ENCODE results near the gene CHMP4A.

Gene CHMP4A

GRCh38 chr14:24236689-24237462 lies 23.6 kb upstream of the CHMP4A start:
- TF ChIP-seq CTCF (IDR thresholded peaks at IDR 0.05; ENCODE audit: low read depth, low read length): no peak
- no peak overlapping the region for H3K4me3 ChIP-seq (ENCODE audit: low read depth, low read length)

DNA sequence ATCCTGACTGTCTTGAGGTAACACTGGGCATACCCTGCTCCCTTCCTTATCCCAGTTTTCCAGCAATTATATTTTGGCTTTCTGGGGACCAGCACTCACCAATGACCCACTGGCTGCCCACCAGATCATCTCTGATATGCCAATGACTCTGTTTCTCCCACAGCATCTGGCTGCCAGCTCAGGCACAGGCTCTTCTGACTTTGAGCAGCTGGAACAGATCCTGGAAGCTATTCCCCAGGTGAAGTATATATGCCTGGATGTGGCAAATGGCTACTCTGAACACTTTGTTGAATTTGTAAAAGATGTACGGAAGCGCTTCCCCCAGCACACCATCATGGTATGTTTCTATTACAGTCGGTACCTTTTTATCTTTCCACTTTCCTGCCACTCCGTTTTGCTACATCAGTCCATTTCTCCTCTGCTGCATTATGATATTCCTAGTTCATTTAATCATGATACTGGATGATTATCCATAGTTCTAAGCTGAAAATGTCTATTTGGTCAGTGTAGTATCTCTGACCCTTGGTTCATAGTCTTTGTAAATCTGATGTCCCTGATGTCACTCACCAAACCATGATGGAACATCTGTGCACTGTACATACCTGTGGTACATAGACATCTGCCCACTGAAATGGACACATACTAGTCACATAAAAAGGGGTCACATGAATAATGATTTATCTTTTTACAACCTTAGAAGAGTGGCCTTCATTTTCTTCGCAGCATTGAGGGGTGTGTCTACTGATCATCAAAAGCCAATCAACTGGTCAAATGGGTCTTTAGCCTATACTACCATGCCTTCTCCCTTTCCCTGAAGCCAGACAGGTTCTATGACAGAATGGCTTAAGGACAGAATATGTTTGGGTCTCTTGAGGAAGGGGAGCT lies 22.8 kb upstream of the CHMP4A start:
- no peak overlapping the region for H3K4me3 ChIP-seq (ENCODE audit: low read depth, low read length)
- TF ChIP-seq CTCF (IDR thresholded peaks at IDR 0.05; ENCODE audit: low read depth, low read length): no peak

DNA sequence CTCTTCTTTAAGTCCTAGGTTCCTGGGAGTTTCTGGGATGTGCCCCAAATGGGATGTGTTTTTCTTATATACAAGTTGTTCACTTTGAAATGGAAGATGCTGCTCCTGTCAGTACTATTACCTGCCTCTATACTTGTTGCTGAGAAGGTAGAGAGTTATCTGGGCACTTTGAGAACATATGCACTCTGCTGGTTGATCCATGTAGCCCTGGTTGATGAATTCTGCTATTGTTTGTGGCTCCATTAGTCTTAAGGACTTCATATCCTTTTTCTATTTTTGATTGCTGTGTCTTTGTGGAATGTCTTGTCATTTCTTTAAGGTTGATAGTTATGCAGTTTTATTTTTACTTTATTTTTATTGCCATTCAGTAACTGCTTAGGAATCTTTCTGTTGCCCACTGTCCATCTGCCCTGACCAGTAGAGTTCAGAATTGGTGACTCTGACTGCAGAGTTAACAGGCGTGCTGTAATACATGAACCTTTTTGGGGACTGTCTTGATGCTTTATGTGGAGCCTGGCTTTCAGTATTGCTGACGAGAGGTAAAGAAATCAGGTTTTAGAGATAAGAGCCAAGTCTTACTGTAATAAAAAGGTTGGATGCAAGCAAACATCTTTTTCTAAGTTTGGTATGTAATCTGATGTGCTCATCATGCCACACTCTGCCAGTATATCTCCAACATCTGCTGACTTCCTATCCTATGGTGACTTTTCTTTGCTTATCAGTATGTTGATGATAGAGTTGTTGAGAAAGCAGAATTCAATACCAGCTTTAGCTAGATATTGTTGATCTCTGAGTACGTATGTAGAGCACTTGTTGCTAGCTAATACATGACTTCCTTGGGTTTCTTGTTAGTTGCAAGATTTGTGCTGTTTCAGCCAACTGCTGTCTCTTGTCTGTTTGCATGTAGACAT lies 21.1 kb upstream of the CHMP4A start:
- TF ChIP-seq CTCF (IDR thresholded peaks at IDR 0.05; ENCODE audit: low read depth, low read length): no peak
- H3K4me3 ChIP-seq (ENCODE audit: low read depth, low read length): no peak overlapping the region

- H3K4me3 ChIP-seq (ENCODE audit: low read depth, low read length): peak overlapping the region; percentile 95
- no peak for TF ChIP-seq CTCF (IDR thresholded peaks at IDR 0.05; ENCODE audit: low read depth, low read length)
These were observed 20.2 kb upstream of the CHMP4A start for GRCh38 chr14:24233538-24233866.

DNA sequence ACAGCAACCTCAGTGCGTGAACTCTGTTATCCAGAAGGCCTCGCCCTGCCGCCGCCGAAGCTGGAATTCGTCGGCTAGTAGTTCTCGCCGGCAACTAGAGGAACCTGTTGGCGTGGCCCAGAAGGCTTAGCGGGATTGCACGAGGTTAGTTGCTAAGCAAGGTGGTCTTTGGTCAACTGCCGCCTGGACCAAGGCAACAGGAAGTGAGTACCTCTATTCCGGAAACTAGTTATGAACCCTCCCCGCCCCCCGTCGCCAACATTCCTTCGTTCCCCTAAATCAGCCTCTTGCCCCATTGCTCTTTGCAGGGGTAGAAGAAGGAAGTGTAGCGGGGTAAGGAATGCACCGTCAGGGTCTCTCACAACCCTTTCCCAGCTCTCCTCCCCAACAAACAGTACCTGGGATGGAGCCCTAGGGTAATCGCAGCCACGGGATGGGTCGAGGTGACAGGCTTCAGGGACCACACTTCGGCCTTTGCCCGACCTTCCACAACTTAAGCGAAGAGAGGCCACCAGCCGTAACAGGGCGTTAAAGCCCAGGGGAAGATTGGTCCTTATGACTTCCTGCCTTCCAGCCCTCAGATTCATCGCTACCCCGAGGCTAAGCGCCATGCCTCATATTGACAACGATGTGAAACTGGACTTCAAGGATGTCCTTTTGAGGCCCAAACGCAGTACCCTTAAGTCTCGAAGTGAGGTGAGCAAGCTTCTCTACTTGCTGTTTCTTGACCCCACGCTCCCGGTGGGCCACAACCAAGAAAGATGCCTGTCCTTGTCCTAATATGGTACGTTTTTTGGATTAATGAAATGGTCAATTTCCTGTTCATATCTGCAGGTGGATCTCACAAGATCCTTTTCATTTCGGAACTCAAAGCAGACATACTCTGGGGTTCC lies 19.6 kb upstream of the CHMP4A start, which contains the start of gene GMPR2:
Gene GMPR2 (plus strand): TSS at position 285 of the 893 bp plus-strand sequence. CDS start 325 bp downstream, at position 610.
- H3K4me3 ChIP-seq (ENCODE audit: low read depth, low read length): peak within 1 kb of the TSS; percentile 95
- TF ChIP-seq CTCF (IDR thresholded peaks at IDR 0.05; ENCODE audit: low read depth, low read length): no peak

GRCh38 chr14:24232121-24232644 lies 18.9 kb upstream of the CHMP4A start, which contains the start of gene NEDD8:
Gene NEDD8 (minus strand): TSS chr14:24232367. CDS start chr14:24232267, 100 bp downstream.
- peak within 1 kb of the TSS; percentile 95 for H3K4me3 ChIP-seq (ENCODE audit: low read depth, low read length)
- TF ChIP-seq CTCF (IDR thresholded peaks at IDR 0.05; ENCODE audit: low read depth, low read length): no peak

All from WI38 (cell line).